Subcutaneous abdominal adipose tissue (tissue), 5 donors: Measurements from ENCODE around the gene GAL3ST1.

Experiments used
- H3K27ac ChIP-seq: one replicate; pipeline ENCODE4 v1.7.0; 2013; ENCODE audit warnings: low read depth, mild to moderate bottlenecking, inconsistent platforms, low read length, moderate library complexity
- H3K27me3 ChIP-seq, 5 donors: one replicate each; pipeline ENCODE4 v1.7.0; 2013; ENCODE audit warnings: low read length in 5 of 5, inconsistent platforms in 1 of 5; ENCODE audit not compliant: control insufficient read depth in 5 of 5, insufficient read depth in 4 of 5
- H3K36me3 ChIP-seq, 5 donors: one replicate each; pipeline ENCODE4 v1.7.0; 2013; ENCODE audit warnings: low read length in 5 of 5; ENCODE audit not compliant: control insufficient read depth in 5 of 5, insufficient read depth in 5 of 5
- H3K4me1 ChIP-seq, 5 donors: one replicate each; pipeline ENCODE4 v1.7.0; 2013; ENCODE audit warnings: low read length in 5 of 5, mild to moderate bottlenecking in 3 of 5, moderate library complexity in 1 of 5; ENCODE audit not compliant: control insufficient read depth in 5 of 5, insufficient read depth in 5 of 5
- H3K4me3 ChIP-seq, 5 donors: one replicate each; pipeline ENCODE4 v1.7.0; 2013; ENCODE audit warnings: low read length in 5 of 5, low read depth in 1 of 5
- H3K9ac ChIP-seq, 5 donors: one replicate each; pipeline ENCODE4 v1.7.0; 2013; ENCODE audit warnings: low read length in 5 of 5, mild to moderate bottlenecking in 4 of 5, moderate library complexity in 3 of 5
- H3K9me3 ChIP-seq, 5 donors: one replicate each; pipeline ENCODE4 v1.7.0; 2013; ENCODE audit warnings: low read length in 5 of 5; ENCODE audit not compliant: control insufficient read depth in 5 of 5
- donor health status: healthy.
- donor health status: healthy.
- donor health status: healthy.
- donor health status: healthy.
- donor health status: healthy.

GAL3ST1 gene

DNA sequence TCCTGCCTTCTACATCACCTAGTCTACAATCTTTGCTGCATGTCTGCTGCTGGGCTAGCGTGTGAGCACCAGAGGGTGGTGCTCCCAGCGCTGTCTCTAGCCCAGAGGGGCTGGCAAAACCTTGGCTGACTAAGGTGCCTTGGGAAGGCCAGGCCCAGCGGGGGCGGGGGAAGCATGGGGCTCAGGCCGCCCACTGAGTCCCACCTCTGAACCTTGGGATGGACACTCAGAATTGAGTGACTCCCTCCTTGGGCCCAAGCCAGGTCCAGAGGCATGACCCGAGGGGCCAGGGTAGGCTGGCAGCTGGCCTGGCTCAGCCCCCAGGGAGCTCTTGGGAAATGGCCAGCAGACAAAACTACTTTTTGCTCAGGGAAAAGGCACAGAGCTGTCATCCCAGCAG is 7.6 kb upstream of the GAL3ST1 start:
- no peaks in the 10 kb centered on the region for H3K4me1 ChIP-seq
- H3K27me3 ChIP-seq = no peaks in the 10 kb centered on the region
- peaks cover 0 to 99% (median 98%) of the 10 kb centered on the region in 5 donors for H3K36me3 ChIP-seq
- H3K9me3 ChIP-seq = no peaks in the 10 kb centered on the region
- H3K27ac ChIP-seq = no peak overlapping the region
- H3K9ac ChIP-seq = no peak overlapping the region
- H3K4me3 ChIP-seq = no peak overlapping the region

DNA sequence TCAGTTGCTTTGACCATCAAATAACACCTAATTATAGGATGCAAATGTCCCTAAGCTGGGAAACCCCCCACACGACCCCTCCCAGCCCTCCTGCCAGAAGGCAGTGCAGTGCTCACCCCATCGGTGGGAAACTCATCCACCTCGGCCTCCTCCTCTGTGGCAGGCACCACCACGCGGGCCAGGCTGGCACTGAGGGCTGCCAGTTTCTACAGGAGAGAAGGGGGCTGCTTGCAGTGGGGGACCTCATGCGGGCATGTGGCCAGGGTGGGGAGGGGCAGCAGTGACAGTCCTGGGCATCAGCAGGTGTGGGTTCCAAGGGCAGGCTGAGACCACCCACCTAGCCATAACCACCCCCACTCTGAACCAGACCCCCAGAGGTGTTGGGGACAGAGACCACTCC is 6.4 kb upstream of the GAL3ST1 start:
- H3K9me3 ChIP-seq = no peaks in the 10 kb centered on the region
- no peaks in the 10 kb centered on the region for H3K4me1 ChIP-seq
- H3K4me3 ChIP-seq = no peak overlapping the region
- H3K9ac ChIP-seq = no peak overlapping the region
- no peak overlapping the region for H3K27ac ChIP-seq
- peaks cover 0 to 99% (median 98%) of the 10 kb centered on the region in 5 donors for H3K36me3 ChIP-seq
- no peaks in the 10 kb centered on the region for H3K27me3 ChIP-seq

DNA sequence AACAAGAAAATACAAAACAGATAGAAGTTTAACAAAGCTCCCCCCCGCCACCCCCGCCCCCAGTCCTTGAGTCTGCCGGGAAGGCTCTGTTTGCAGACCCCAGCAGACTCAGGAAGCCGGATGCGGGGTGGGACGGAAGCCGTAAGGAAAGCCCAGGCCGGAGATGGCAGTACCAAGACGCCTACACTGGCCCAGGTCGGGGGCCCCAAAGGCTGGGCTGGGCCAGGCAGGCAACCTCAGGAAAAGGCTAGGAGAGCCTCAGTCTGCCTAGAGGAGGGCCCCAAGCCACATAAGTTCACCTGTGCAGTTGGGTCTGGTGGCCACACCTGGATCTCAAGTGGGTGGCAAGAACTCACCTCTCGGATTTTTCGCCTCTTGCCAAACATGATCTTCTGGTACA is 4.0 kb upstream of the GAL3ST1 start:
- peaks cover 0 to 4% (median 0%) of the 10 kb centered on the region in 5 donors for H3K27me3 ChIP-seq
- no peaks in the 10 kb centered on the region for H3K9me3 ChIP-seq
- H3K4me3 ChIP-seq = no peak overlapping the region
- no peak overlapping the region for H3K9ac ChIP-seq
- peaks cover 0 to 6% (median 2%) of the 10 kb centered on the region in 5 donors for H3K4me1 ChIP-seq
- peaks cover 0 to 83% (median 81%) of the 10 kb centered on the region in 5 donors for H3K36me3 ChIP-seq
- no peak overlapping the region for H3K27ac ChIP-seq

DNA sequence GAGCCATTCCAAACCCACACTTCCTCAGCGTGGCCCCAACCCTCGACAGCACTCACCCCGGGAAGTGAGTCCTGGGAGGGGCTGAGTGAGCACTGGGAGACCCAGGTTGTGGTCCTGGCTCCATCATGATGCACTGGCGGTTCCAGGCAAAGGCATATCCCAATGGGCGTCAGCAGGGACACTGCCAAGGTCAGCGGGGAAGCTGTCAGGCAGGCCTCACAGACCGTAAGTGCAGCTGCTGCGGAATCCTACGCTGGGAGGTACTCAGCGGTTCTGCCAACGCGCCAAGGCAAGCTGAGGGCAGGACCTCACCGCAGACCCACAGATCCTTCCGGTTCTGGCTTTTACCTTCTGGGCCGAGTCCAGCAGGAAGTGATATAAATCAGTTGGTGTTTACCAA is 1.4 kb upstream of the GAL3ST1 start:
- Histone ChIP-seq H3K9me3 (no peaks in the 10 kb centered on the region), H3K27me3 (peaks cover 0 to 4% (median 3%) of the 10 kb centered on the region in 5 donors), H3K4me3 (no peak overlapping the region), H3K4me1 (peaks cover 0 to 6% (median 2%) of the 10 kb centered on the region in 5 donors), H3K36me3 (peaks cover 0 to 56% (median 55%) of the 10 kb centered on the region in 5 donors), H3K9ac (no peak overlapping the region), H3K27ac (no peak overlapping the region)

DNA sequence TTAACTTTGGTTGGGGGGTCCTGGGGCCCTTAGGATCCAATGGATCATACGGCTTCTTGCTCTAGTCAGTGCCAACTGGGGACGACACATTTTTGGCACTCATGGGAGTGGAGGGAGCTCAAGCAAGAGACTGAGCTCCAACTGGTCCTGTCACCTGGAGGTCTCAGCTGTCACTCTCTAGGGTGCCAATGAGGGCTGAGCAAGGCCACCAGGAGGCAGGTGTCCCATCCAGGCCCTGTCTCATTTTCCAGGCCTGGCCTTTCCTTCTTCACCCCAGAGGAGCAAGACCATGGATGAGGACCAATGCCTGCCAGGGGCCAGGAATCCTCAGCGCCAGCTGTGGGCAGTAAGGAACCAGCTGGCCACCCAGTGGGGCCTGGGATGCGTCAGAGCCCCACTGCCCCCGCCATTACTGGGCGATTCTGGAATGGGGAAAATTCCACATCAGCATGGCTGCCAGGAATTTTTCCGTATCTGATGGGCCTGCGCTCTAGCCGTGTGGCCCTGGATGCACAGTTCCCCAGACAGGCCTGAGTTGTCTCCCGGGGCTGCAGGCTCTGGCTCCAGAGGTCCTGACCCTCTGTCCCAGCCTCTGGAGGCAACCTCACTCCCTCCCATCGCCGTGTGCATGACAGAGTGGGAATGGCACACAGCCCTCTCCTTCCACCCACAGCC is 669 bp upstream of the GAL3ST1 start:
- H3K9me3 ChIP-seq = no peaks in the 10 kb centered on the region
- H3K4me3 ChIP-seq = no peak overlapping the region
- H3K27me3 ChIP-seq = peaks cover 0 to 5% (median 3%) of the 10 kb centered on the region in 5 donors
- no peak overlapping the region for H3K27ac ChIP-seq
- no peak overlapping the region for H3K9ac ChIP-seq
- H3K36me3 ChIP-seq = peaks cover 0 to 49% (median 48%) of the 10 kb centered on the region in 5 donors
- H3K4me1 ChIP-seq = peaks cover 0 to 6% (median 2%) of the 10 kb centered on the region in 5 donors

DNA sequence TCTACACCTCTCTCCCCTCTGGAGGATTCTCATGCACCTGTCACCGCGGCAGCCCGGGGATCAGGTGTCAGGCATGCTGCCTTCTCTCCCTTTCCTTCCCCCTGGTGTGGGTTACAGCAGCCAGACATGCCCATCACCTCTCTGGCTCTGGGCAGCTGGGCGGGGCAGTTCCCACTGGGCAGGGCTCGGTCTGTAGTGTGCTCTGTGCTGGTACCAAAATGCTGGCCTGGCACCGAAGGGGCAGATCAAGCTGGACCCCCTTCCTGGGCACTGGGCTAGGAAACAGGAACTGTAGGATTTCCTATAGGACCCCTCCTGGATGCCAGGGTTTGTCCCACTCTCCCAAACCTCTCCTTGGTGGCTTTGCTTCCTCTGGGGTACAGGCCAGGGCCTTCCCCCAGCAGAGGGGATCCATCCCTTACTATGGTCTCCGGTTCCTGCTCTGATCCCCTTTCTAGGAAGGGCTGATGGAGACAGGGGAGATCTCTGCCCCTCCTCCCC is 821 bp downstream of the GAL3ST1 start:
- no peak overlapping the region for H3K9ac ChIP-seq
- H3K27me3 ChIP-seq = peaks cover 0 to 8% (median 4%) of the 10 kb centered on the region in 5 donors
- H3K36me3 ChIP-seq = peaks cover 0 to 34% (median 33%) of the 10 kb centered on the region in 5 donors
- H3K9me3 ChIP-seq = no peaks in the 10 kb centered on the region
- H3K4me3 ChIP-seq = no peak overlapping the region
- peaks cover 0 to 6% (median 2%) of the 10 kb centered on the region in 5 donors for H3K4me1 ChIP-seq
- H3K27ac ChIP-seq = no peak overlapping the region

DNA sequence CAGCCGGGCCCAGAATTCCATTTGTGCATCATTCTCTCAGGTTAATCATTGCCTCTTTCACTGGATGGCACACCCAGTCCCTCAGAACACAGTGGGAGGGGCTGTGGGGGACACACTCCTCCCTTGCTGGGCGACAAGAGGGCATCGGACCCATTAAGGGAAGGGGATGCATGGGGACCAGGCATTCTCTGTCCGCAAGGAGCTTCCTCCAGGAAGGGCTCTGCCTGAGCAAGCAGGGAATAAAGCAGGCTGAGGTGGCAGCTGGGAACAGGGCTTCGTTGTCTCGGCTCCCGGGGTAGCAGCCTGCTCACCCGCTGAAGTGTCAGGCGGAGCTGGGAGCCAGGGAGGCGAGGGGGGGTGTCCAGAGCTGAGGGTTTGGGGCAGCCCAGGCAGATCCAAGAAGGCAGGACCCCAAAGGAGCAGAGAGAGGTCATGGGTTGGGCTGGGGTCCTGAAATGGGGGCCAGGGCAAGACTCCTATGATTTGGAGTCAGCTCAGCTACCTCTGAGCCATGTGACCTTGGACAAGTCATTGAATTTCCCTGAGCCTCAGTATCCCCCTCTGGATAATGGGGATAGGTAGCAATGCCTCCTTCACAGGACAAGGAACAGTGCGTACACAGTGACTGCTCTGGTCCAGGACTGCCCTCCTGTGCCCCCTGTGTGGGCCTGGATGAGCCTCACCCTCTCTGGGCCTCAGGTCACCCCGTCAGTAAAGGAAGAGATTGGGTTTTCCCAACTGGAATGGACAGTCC is 1.4 kb downstream of the GAL3ST1 start:
- no peak overlapping the region for H3K4me3 ChIP-seq
- H3K9ac ChIP-seq = no peak overlapping the region
- peaks cover 0 to 6% (median 2%) of the 10 kb centered on the region in 5 donors for H3K4me1 ChIP-seq
- H3K27ac ChIP-seq = no peak overlapping the region
- H3K27me3 ChIP-seq = peaks cover 0 to 10% (median 5%) of the 10 kb centered on the region in 5 donors
- H3K36me3 ChIP-seq = peaks cover 0 to 28% (median 26%) of the 10 kb centered on the region in 5 donors
- no peaks in the 10 kb centered on the region for H3K9me3 ChIP-seq

DNA sequence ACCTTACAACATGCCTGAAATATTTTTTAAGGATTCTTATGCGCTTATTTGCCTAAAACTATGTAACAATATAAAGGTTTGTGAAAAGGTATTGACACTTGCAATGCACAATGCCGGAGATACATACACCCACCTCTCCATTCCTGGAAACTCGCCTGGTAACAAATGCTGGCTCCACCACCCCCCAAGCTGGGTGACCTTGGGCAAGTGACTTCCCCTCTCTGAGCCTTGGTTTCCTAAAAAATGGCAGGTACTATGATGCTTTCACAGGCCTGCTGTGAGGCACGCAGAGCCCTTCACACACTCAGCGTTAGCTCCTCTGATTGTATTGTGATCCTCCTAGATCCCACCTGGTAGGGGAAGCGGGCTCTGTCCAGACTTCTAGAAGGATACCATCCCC is 2.3 kb downstream of the GAL3ST1 start:
- peaks cover 0 to 6% (median 2%) of the 10 kb centered on the region in 5 donors for H3K4me1 ChIP-seq
- H3K27ac ChIP-seq = no peak overlapping the region
- H3K27me3 ChIP-seq = peaks cover 0 to 12% (median 5%) of the 10 kb centered on the region in 5 donors
- peaks cover 0 to 20% (median 18%) of the 10 kb centered on the region in 5 donors for H3K36me3 ChIP-seq
- H3K4me3 ChIP-seq = no peak overlapping the region
- no peaks in the 10 kb centered on the region for H3K9me3 ChIP-seq
- no peak overlapping the region for H3K9ac ChIP-seq

DNA sequence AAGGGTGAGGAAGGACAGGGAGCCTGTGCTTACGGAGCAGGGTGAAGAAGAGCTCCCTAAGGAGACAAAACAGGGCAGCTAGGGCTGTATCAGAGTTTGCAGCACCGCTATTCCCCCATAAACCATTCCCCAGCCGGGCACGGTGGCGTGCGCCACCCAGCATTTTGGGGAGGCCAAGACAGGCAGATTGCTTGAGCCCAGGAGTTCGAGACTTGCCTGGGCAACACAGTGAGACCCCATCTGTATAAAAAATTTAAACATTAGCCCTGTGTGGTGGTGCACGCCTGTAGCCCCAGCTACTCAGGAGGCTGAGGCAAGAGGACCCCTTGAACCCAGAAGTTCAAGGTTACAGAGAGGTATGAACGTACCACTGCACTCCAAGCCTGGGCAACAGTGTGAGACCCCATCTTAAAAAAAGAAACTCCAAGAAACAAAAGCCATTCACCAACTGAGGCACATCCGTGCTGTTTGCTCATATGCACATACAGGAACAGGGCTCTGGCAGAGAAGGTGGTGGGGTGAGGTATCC is 4.7 kb downstream of the GAL3ST1 start:
- H3K4me3 ChIP-seq = no peak overlapping the region
- peaks cover 3 to 8% (median 5%) of the 10 kb centered on the region in 5 donors for H3K27me3 ChIP-seq
- no peaks in the 10 kb centered on the region for H3K9me3 ChIP-seq
- H3K4me1 ChIP-seq = peaks cover 0 to 1% (median 0%) of the 10 kb centered on the region in 5 donors
- no peaks in the 10 kb centered on the region for H3K36me3 ChIP-seq
- no peak overlapping the region for H3K9ac ChIP-seq
- no peak overlapping the region for H3K27ac ChIP-seq
